Endodermal cell (in vitro differentiated cells): ENCODE data around the gene TRABD. TPM values are rescaled to one million over a fixed set of nuclear protein-coding genes. Genes with fewer than 3 reads are reported as not detected.
"Not testable (repeated sequence)": the region's sequence is repeated elsewhere in the genome, so short reads cannot be mapped to it uniquely, and the experiment has no call there.

ENCODE experiments used
- DNase-seq: peaks from one replicate; pipeline ENCODE4 v3.0.0-alpha.2; 2017
- H3K27ac ChIP-seq: 2 replicates; pipeline ENCODE4 v1.5.1; 2013; ENCODE audit warnings: mild to moderate bottlenecking, low read depth, low read length, moderate library complexity
- H3K27me3 ChIP-seq: 2 replicates; pipeline ENCODE4 v1.6.1; 2013; ENCODE audit warnings: mild to moderate bottlenecking, low read length, moderate library complexity; ENCODE audit not compliant: insufficient read depth, control insufficient read depth, poor library complexity, severe bottlenecking
- H3K36me3 ChIP-seq: 2 replicates; pipeline ENCODE4 v1.7.0; 2013; ENCODE audit warnings: mild to moderate bottlenecking, low read length, moderate library complexity; ENCODE audit not compliant: control insufficient read depth, insufficient read depth
- H3K4me1 ChIP-seq: one replicate; pipeline ENCODE4 v1.7.0; 2013; ENCODE audit warnings: low read length; ENCODE audit not compliant: control insufficient read depth, insufficient read depth
- H3K4me3 ChIP-seq: 2 replicates; pipeline ENCODE4 v1.5.1; 2013; ENCODE audit warnings: mild to moderate bottlenecking, low read length, moderate library complexity
- H3K9ac ChIP-seq: 2 replicates; pipeline ENCODE4 v1.6.1; 2013; ENCODE audit warnings: mild to moderate bottlenecking, low read length, moderate library complexity; ENCODE audit not compliant: poor library complexity, severe bottlenecking; ENCODE audit errors: extremely low read depth
- H3K9me3 ChIP-seq: 2 replicates; pipeline ENCODE4 v1.6.1; 2013; ENCODE audit warnings: mild to moderate bottlenecking, low read length, moderate library complexity; ENCODE audit not compliant: control insufficient read depth
- H3K27ac Mint-ChIP-seq: 2 replicates; pipeline ENCODE4 v1.8.0; 2020; ENCODE audit warnings: mixed read lengths
- H3K27me3 Mint-ChIP-seq: 2 replicates; pipeline ENCODE4 v1.8.0; 2021; ENCODE audit warnings: mild to moderate bottlenecking, mixed read lengths; ENCODE audit not compliant: insufficient read depth
- H3K36me3 Mint-ChIP-seq: 2 replicates; pipeline ENCODE4 v1.8.0; 2020; ENCODE audit warnings: low read depth, mixed read lengths
- H3K4me1 Mint-ChIP-seq: 2 replicates; pipeline ENCODE4 v1.8.0; 2020; ENCODE audit warnings: mixed read lengths
- H3K4me3 Mint-ChIP-seq: 2 replicates; pipeline ENCODE4 v1.8.0; 2020; ENCODE audit warnings: mild to moderate bottlenecking, moderate library complexity, mixed read lengths
- H3K9me3 Mint-ChIP-seq: 2 replicates; pipeline ENCODE4 v1.8.0; 2020; ENCODE audit warnings: mild to moderate bottlenecking, mixed read lengths
- CTCF ChIP-seq: fragments of 200-600 bp; sonication (generic); conservative IDR thresholded peaks from 2 replicates; pipeline ENCODE4 v1.5.0; 2021; ENCODE audit warnings: antibody characterized with exemption, mild to moderate bottlenecking
- WGBS, 2 experiments: methylation state at CpG; one replicate each; pipeline versions ENCODE4 v1.1.5 to v1.1.7; 2013; ENCODE audit warnings: missing lambda C conversion rate in 2 of 2, mixed read lengths in 1 of 2; ENCODE audit not compliant: insufficient coverage in 1 of 2, insufficient read length in 1 of 2; 5-methylcytosine and 5-hydroxymethylcytosine counted together
- total RNA-seq, 2 donors: library from RNA; stranded (reverse); fragmentation: NEBNext Ultra II Directional in 1 of 2; extraction: Animal tissue kit (Norgen Biotek cat#: 25700) in 1 of 2; gene quantifications; 2 replicates in 1 of 2; 3 replicates in 1 of 2; pipeline ENCODE4 v1.2.1, GENCODE V29; 2021

Gene TRABD
- total RNA-seq, 2 donors from 2014 or later = 49.6 to 56.4 TPM

- 100% methylated on average over 1 of the region's 1 CpG for WGBS, 2 experiments
- Histone ChIP-seq H3K36me3 (peaks cover 33% of the 10 kb centered on the region), H3K27me3 (no peaks in the 10 kb centered on the region), H3K4me3 (no peak overlapping the region), H3K27ac (no peak overlapping the region), H3K4me1 (peaks cover 6% of the 10 kb centered on the region), H3K9ac (no peak overlapping the region), H3K9me3 (peaks cover 7% of the 10 kb centered on the region)
- H3K4me1 Mint-ChIP-seq = peaks cover 9% of the 10 kb centered on the region
- H3K27ac Mint-ChIP-seq = no peak overlapping the region
- H3K4me3 Mint-ChIP-seq = no peak overlapping the region
- no peak for TF ChIP-seq CTCF
- peaks cover 31% of the 10 kb centered on the region for H3K36me3 Mint-ChIP-seq
- peaks cover 3% of the 10 kb centered on the region for H3K27me3 Mint-ChIP-seq
- DNase-seq = no peak
- H3K9me3 Mint-ChIP-seq = peaks cover 3% of the 10 kb centered on the region
Observed at GRCh38 chr22:50203288-50203687, 17.6 kb downstream of the TRABD start.

GRCh38 chr22:50204571-50204970, 18.9 kb downstream of the TRABD start:
- H3K36me3 ChIP-seq = peaks cover 26% of the 10 kb centered on the region
- 93 to 100% methylated on average over 6 to 7 of the region's 7 CpGs for WGBS, 2 experiments
- no peak for DNase-seq
- Mint-ChIP-seq H3K4me3 (no peak overlapping the region), H3K9me3 (peaks cover 3% of the 10 kb centered on the region), H3K4me1 (peaks cover 6% of the 10 kb centered on the region), H3K27me3 (peaks cover 3% of the 10 kb centered on the region), H3K27ac (no peak overlapping the region), H3K36me3 (peaks cover 33% of the 10 kb centered on the region)
- TF ChIP-seq CTCF = no peak
- H3K9ac ChIP-seq = no peak overlapping the region
- H3K4me1 ChIP-seq = peaks cover 2% of the 10 kb centered on the region
- H3K9me3 ChIP-seq = peaks cover 7% of the 10 kb centered on the region
- no peak overlapping the region for H3K27ac ChIP-seq
- no peaks in the 10 kb centered on the region for H3K27me3 ChIP-seq
- H3K4me3 ChIP-seq = no peak overlapping the region

- not testable (repeated sequence) for H3K27me3 Mint-ChIP-seq, H3K9ac ChIP-seq, H3K9me3 ChIP-seq, H3K4me3 ChIP-seq, H3K4me3 Mint-ChIP-seq, H3K9me3 Mint-ChIP-seq, H3K27ac ChIP-seq, H3K4me1 Mint-ChIP-seq, DNase-seq, H3K27me3 ChIP-seq, H3K4me1 ChIP-seq
- Mint-ChIP-seq H3K36me3 (peaks cover 37% of the 10 kb centered on the region), H3K27ac (peak overlapping the region; percentile 9)
- H3K36me3 ChIP-seq = peaks cover 28% of the 10 kb centered on the region
- WGBS, 2 experiments = 94 to 97% methylated on average over 9 of the region's 9 CpGs
Observed at GRCh38 chr22:50204998-50205397, 19.3 kb downstream of the TRABD start.
